Hematopoietic multipotent progenitor cell treated with erythropoietin and hydrocortisone succinate and interleukin-3 and kit ligand, for 4 days (in vitro differentiated cells): ENCODE measurements around the gene FKBP6.
"Not testable (repeated sequence)": the region's sequence is repeated elsewhere in the genome, so short reads cannot be mapped to it uniquely, and the experiment has no call there.

Experiments
- DNase-seq: peaks from one replicate; pipeline ENCODE4 v3.0.0-alpha.2; 2015

FKBP6 gene

DNA sequence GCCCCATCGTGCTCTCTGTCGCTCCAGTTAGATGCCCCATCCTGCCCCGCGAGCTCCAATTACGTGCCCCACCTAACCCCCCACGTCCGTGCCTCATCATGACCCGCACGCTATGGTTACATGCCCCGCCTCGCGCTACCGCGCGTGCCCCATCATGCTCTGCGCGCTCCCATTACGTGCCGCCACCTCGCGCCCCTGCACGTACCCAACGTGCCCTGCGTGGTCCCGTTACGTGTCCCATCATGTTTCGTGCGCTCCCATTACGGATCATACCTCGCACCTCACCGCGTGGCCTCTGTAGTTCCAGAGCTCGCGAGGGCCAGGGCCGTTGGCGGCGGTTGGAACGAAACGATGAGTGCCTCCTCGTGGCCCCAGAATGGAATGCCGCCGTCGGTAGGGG lies at the start of gene FKBP6, which contains the start of gene TRIM50:
Gene FKBP6, plus strand, starts transcription at position 240 of the 400 bp plus-strand sequence. CDS start 268 bp downstream, outside the sequence.
Gene TRIM50, minus strand, starts transcription at position 161 of the 400 bp plus-strand sequence. CDS start 3,295 bp downstream, outside the sequence.
- DNase-seq, result not testable (repeated sequence)

DNA sequence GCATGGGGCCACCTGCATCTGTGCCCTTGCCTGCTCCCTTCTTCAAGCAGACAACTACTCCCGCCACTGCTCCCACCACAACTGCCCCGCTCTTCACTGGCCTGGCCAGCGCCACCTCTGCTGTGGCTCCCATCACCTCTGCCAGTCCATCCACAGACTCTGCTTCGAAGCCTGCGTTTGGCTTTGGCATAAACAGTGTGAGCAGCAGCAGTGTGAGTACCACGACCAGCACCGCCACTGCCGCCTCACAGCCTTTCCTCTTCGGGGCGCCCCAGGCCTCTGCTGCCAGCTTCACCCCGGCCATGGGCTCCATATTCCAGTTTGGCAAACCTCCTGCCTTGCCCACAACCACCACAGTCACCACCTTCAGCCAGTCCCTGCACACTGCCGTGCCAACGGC lies 30.7 kb upstream of the FKBP6 start:
- DNase-seq, result not testable (repeated sequence)

DNA sequence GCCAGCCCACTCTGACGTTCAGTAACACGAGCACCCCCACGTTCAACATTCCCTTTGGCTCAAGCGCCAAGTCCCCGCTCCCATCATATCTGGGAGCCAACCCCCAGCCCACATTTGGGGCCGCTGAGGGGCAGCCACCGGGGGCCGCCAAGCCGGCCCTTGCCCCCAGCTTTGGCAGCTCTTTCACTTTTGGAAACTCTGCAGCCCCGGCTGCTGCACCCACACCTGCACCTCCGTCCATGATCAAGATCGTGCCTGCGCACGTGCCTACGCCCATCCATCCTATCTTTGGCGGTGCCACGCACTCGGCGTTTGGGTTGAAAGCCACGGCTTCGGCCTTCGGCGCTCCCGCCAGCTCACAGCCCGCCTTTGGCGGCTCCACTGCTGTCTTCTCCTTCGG lies 30.3 kb upstream of the FKBP6 start:
- not testable (repeated sequence) for DNase-seq

DNA sequence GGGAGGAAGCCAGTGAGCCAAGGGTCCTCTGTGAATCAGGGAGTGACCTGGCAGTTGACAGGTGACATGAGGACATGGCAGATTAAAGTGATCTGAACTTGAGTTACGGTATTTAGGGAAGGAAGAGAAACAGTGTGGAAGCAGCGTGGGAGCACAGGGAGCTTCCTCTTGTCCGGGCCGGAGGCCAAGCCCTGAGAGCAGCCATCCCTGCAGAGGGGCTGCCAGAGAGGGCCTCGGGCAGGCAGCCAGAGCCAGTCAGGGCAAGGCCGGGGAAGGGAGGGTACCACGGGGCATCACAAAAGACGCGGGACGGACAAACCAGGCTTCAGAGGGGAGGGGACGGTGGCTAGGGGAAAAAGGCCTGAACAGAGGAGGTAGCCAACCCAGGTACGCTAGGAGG lies 28.1 kb upstream of the FKBP6 start:
- not testable (repeated sequence) for DNase-seq

- DNase-seq, result not testable (repeated sequence)
Measured at GRCh38 chr7:73301108-73301507, 26.9 kb upstream of the FKBP6 start.

DNA sequence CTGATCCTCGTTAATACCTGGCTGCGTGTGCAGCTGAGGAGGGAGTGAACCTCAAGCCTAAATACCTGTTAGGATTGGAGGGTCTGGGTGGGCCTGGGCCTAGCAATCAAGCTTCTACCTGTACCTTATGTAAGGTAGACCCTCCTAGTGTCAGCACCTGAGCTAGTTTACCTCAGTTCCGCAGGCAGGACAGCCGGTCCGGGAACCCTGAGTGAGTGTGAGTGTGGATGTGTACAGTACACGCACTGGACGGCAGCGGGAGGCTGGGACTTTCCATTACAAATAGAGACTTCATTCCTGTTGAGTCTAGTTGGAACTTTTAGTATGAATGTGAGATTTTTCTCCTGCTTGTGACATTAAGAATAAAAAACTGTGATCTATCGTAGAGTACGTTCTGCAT lies 25.1 kb upstream of the FKBP6 start:
- DNase-seq, result not testable (repeated sequence)

DNA sequence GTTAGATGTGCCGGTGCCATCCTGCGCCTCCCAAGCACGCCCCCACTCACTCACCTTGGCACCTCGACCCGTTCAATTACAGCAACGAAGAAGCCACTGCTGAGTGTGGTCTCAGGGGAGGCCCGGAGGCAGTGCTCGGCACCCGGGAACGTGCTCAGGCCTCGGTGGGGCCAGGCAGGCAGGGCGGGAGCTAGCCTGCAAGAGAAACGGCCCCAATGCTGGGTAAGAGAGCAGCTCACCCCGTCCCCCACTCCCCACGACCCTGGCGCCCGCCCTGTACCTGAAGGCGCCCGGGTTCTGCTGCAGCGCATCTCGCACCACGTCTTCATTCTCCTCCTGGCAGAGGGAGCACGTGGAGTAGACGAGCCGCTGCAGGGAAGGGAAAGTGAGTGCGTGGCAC lies 24.4 kb upstream of the FKBP6 start:
- no peak for DNase-seq

GRCh38 chr7:73304071-73304470 lies 23.9 kb upstream of the FKBP6 start:
- no peak for DNase-seq

DNA sequence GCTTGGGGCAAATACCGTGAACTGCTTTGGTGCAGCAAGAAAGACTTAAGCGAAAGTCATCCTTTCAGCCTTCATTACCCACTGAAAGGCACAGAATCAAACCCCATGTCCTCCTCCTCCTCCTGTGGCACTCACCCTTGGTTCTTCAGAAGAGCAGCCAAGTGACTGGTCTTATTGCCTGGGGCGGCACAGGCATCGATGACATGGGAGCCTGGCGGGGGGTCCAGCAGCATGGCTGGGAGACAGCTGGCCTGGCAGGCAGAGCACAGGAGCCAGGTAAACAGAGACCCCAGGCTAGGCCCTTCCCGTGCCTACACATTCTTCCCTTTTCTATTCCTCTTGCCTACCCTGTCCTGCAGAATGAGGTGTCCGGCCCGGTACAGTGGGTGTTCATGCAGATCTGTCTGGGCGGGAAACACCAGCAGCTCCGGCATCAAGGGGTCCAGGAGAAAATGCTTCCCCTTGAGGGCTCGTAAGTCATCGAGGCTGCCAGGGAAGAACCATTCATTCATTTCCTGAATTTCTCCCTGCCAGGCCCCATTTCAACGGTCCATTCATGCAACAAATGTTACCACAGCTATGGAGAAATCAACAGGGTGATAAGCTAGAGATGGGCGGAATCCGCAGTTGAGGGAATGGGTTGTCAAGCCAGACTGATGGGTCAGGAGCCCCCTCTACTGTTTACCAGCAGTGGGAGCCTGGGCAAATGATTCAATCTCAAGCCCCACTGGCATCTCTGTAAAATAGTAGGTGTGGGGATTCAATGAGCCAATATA lies 23.2 kb upstream of the FKBP6 start:
- DNase-seq, result peak; percentile 68

GRCh38 chr7:73307436-73307835 lies 20.5 kb upstream of the FKBP6 start:
- no peak for DNase-seq

GRCh38 chr7:73308074-73308664 lies 19.8 kb upstream of the FKBP6 start:
- DNase-seq, result no peak

DNA sequence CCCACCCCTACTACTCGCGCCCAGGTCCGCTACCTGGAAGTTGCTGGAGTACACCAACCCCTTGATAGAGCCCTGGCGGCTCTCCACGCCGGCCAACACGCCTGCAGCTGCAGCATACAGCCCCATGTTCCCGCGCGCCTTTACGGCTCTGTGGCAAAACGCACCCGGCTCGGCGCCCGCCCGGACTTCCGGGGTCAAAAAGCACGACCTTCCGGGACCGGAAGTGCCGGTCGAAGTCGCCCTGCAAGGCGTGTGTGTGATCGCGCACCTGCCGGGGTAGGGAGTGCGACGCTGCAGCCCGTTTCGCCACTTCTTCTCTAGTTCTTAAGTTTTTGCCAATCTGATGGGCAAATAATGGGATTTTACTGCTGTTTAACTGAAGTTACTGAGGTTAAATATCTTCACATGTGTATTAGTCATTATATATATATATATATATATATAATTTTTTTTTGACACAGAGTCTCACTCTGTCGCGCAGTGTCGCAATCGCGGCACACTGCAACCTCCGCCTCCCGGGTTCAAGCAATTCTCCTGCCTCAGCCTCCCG lies 19.2 kb upstream of the FKBP6 start, which contains the start of gene NSUN5:
Gene NSUN5, minus strand, starts transcription at position 162 of the 550 bp plus-strand sequence. Its CDS starts 36 bp downstream, at position 126.
- DNase-seq, result peak; percentile 97

- DNase-seq, result not testable (repeated sequence)
Measured at GRCh38 chr7:73311421-73311820, 16.5 kb upstream of the FKBP6 start.

GRCh38 chr7:73312831-73313520 lies 15.0 kb upstream of the FKBP6 start:
- DNase-seq, result no peak

- no peak for DNase-seq
Measured at GRCh38 chr7:73313521-73313906, 14.4 kb upstream of the FKBP6 start.

DNA sequence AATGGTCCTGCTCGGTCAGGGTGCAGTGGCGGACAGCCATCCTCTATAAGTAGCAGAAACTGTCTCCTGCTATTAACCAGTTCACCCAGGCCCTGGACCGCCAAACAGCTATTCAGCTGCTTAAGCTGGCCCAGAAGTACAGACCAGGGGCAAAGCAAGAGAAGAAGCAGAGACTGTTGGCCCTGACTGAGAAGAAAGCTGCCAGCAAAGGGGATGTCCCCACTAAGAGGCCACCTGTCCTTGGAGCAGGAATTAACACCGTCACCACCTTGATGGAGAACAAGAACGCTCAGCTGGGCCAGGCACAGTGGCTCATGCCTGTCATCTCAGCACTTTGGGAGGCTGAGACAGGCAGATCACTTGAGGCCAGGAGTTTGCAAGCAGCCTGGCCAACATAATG lies 13.7 kb upstream of the FKBP6 start:
- DNase-seq, result no peak

GRCh38 chr7:73316521-73316920 lies 11.4 kb upstream of the FKBP6 start:
- no peak for DNase-seq

DNA sequence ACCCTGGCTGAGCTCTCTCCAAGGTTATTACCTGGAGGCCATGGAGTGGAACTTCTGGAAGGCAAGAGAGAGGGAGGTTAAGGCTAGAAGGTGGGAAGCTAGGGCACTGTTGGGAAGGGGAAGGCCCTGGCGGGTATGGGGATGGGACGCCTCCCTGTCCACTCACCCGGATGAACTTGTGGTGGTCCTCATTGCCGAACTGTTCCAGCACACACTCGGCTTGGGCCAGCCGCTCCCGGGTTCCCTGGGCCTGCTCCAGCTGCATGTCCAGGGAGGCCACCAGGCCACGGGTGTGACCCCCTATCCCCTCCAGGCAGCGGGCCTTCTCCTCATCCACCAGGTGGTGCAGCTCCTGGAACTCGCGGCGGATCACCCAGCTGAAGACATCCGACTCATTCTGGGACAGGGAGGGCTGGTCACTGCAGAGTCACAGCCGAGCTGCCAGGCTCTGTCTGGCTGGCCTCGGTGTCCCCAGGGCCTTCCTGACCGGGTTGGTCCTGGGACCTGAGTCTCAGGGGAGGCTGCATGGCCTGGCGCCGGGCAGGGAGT lies 9.2 kb upstream of the FKBP6 start:
- not testable (repeated sequence) for DNase-seq

DNA sequence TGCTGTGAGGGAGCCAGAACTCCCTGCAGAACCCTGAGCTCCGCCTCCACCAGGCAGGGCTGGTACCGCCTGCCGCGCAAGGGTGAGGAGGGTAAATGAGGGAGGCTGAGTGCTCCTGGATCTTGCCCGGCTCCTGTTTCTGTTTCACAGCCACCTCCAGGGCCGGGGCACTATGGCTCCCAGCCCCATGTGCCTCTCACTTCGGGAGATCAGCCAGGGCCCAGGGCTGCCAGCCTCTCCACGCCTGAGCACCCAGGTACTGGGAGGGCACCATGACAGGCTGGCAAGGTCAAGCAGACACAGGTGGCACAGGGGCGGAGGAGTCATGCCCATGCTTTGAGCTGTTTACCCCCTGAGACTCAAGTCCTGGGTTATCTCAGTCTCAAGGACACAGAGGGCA lies 8.4 kb upstream of the FKBP6 start:
- DNase-seq, result not testable (repeated sequence)

- not testable (repeated sequence) for DNase-seq
Measured at GRCh38 chr7:73320009-73320408, 8.0 kb upstream of the FKBP6 start.

- DNase-seq, result not testable (repeated sequence)
Measured at GRCh38 chr7:73323434-73324080, 4.4 kb upstream of the FKBP6 start.

- DNase-seq, result peak; percentile 79
Measured at GRCh38 chr7:73324081-73324845, 3.7 kb upstream of the FKBP6 start.
